OCI-LY7 (cell line): ENCODE measurements around the gene PPA1. TPM values are rescaled to one million over a fixed set of nuclear protein-coding genes. Genes with fewer than 3 reads are reported as not detected.
"Not testable (repeated sequence)": the region's sequence is repeated elsewhere in the genome, so short reads cannot be mapped to it uniquely, and the experiment has no call there.

Experiments
- BruUV-seq: library from RNA; stranded (reverse); fragments of 400-500 nt; replicated peaks from 2 replicates; lab custom pipeline; 2021; lab: Mats Ljungman, UMichigan
- CTCF ChIA-PET: fragments of 300-600 bp; sonication (Branson Sonifier 250); formaldehyde crosslinking; loops from one replicate; lab custom pipeline; 2022; ENCODE audit warnings: antibody characterized with exemption; ENCODE audit not compliant: unreplicated experiment; lab: Charles Lee
- POLR2A ChIA-PET: fragments of 300-600 bp; sonication (Branson Sonifier 250); formaldehyde crosslinking; loops from one replicate; lab custom pipeline; 2022; ENCODE audit warnings: antibody characterized with exemption; lab: Charles Lee
- DNase-seq: peaks from one replicate; pipeline ENCODE4 v3.0.0-alpha.2; 2015; ENCODE audit warnings: low spot score
- H2AFZ ChIP-seq: fragments of 200-600 bp; sonication (generic), shearing (Covaris generic); 2 replicates; pipeline ENCODE4 v1.6.1; 2014; ENCODE audit warnings: mild to moderate bottlenecking, antibody characterized with exemption, low read length, moderate library complexity
- H3K27ac ChIP-seq: fragments of 200-600 bp; sonication (generic); 2 replicates; pipeline ENCODE4 v1.5.1; 2014; ENCODE audit warnings: mixed run types, low read depth, mild to moderate bottlenecking, moderate library complexity, low read length, inconsistent platforms; ENCODE audit not compliant: poor library complexity, severe bottlenecking
- H3K36me3 ChIP-seq: fragments of 200-600 bp; sonication (generic); 2 replicates; pipeline ENCODE4 v1.6.1; 2014; ENCODE audit warnings: mild to moderate bottlenecking, antibody characterized with exemption, low read length, moderate library complexity, mixed read lengths; ENCODE audit not compliant: insufficient read depth
- H3K4me1 ChIP-seq: fragments of 200-600 bp; sonication (generic); 2 replicates; pipeline ENCODE4 v1.5.1; 2014; ENCODE audit warnings: mild to moderate bottlenecking, low read length; ENCODE audit not compliant: insufficient read depth, poor library complexity, severe bottlenecking
- H3K4me2 ChIP-seq: fragments of 200-600 bp; sonication (generic); 2 replicates; pipeline ENCODE4 v1.6.1; 2014; ENCODE audit warnings: mild to moderate bottlenecking, low read length
- H3K4me3 ChIP-seq: fragments of 200-600 bp; sonication (generic); 2 replicates; pipeline ENCODE4 v1.5.1; 2014; ENCODE audit warnings: mild to moderate bottlenecking, low read depth, low read length; ENCODE audit not compliant: poor library complexity, severe bottlenecking
- H3K79me2 ChIP-seq: fragments of 200-600 bp; sonication (generic); 2 replicates; pipeline ENCODE4 v1.6.1; 2016; ENCODE audit warnings: low read depth, mild to moderate bottlenecking, low read length, moderate library complexity, mixed read lengths; ENCODE audit not compliant: insufficient read depth
- H3K9me2 ChIP-seq: fragments of 200-600 bp; sonication (generic); 2 replicates; pipeline ENCODE4 v1.6.1; 2016; ENCODE audit warnings: mild to moderate bottlenecking, low read length, mixed read lengths; ENCODE audit not compliant: insufficient read depth
- H3K9me3 ChIP-seq: fragments of 200-600 bp; sonication (generic); 2 replicates; pipeline ENCODE4 v1.6.1; 2014; ENCODE audit warnings: mild to moderate bottlenecking, mixed run types, low read length, mixed read lengths
- H4K20me1 ChIP-seq: fragments of 200-600 bp; sonication (generic); 2 replicates; pipeline ENCODE4 v1.6.1; 2014; ENCODE audit warnings: mild to moderate bottlenecking, antibody characterized with exemption, low read length, moderate library complexity, mixed read lengths; ENCODE audit not compliant: insufficient read depth
- CTCF ChIP-seq: fragments of 200-600 bp; sonication (generic); conservative IDR thresholded peaks from 2 replicates; pipeline ENCODE4 v1.5.1; 2014; ENCODE audit warnings: mild to moderate bottlenecking, antibody characterized with exemption, low read length, moderate library complexity, mixed read lengths
- EZH2phosphoT487 ChIP-seq: fragments of 200-600 bp; sonication (generic); IDR thresholded peaks from 2 replicates; pipeline ENCODE4 v1.6.1; 2018; ENCODE audit warnings: low read depth, borderline replicate concordance, mild to moderate bottlenecking, mixed run types, antibody characterized with exemption, low read length, moderate library complexity, mixed read lengths
- intact Hi-C: fragments of 100-400 bp; cut with micrococcal nuclease; formaldehyde crosslinking; loops from one replicate; pipeline ENCODE4 v1.10.0; 2022; ENCODE audit not compliant: unreplicated experiment
- total RNA-seq, 2 experiments: library from RNA; depleted of rRNA in 1 of 2; stranded (reverse); fragments of >200 nt in 1 of 2; shearing (Covaris generic) in 1 of 2; gene quantifications; 2 replicates each; pipeline ENCODE4 v1.2.3, GENCODE V29; 2014 to 2022

Gene PPA1
- total RNA-seq, 2 experiments from 2014 or later: 215 to 223 TPM

GRCh38 chr10:70223728-70224127 lies 9.5 kb downstream of the PPA1 start:
- H3K4me2 ChIP-seq: no peak overlapping the region
- DNase-seq: no peak
- H3K27ac ChIP-seq: no peak overlapping the region
- H4K20me1 ChIP-seq: peaks cover 27% of the 10 kb centered on the region
- H3K4me1 ChIP-seq: peaks cover 35% of the 10 kb centered on the region
- ChIA-PET CTCF (interaction anchor here (1.0 kb wide), 1 partner anchor 140 kb away, joined by 4 read pairs; no protein-coding TSS in a partner anchor), POLR2A (interaction anchor here (0.6 to 1.2 kb wide), 3 partner anchors 10 to 169 kb away, joined by 3 to 4 read pairs (median 4); no protein-coding TSS in a partner anchor)
- TF ChIP-seq CTCF (no peak), EZH2phosphoT487 (no peak)
- peaks cover 5% of the 10 kb centered on the region; the same call in 1 of the 2 replicates for H3K9me3 ChIP-seq
- peaks cover 91% of the 10 kb centered on the region for H3K36me3 ChIP-seq
- H3K79me2 ChIP-seq: peaks cover 78% of the 10 kb centered on the region
- H3K4me3 ChIP-seq: no peak overlapping the region
- BruUV-seq: no TSS peak
- H3K9me2 ChIP-seq: no peaks in the 10 kb centered on the region
- intact Hi-C loops: loop anchor here (2.0 kb wide), 1 partner anchor 41 kb away; no protein-coding TSS in a partner anchor
- H2AFZ ChIP-seq: no peak overlapping the region

- not testable (repeated sequence) for H3K27ac ChIP-seq, H3K4me3 ChIP-seq, H3K4me2 ChIP-seq, DNase-seq, BruUV-seq, H2AFZ ChIP-seq, H3K9me3 ChIP-seq, H3K9me2 ChIP-seq
- ChIA-PET CTCF (interaction anchor here (1.0 kb wide), 1 partner anchor 141 kb away, joined by 4 read pairs; no protein-coding TSS in a partner anchor), POLR2A (interaction anchor here (0.6 to 2.4 kb wide), 7 partner anchors 9 to 189 kb away, joined by 3 to 12 read pairs (median 4); no protein-coding TSS in a partner anchor)
- intact Hi-C loops: loop anchor here (2.0 kb wide), 1 partner anchor 42 kb away; no protein-coding TSS in a partner anchor
- Histone ChIP-seq H3K36me3 (peaks cover 91% of the 10 kb centered on the region), H3K79me2 (peaks cover 78% of the 10 kb centered on the region), H4K20me1 (peaks cover 21% of the 10 kb centered on the region), H3K4me1 (peaks cover 27% of the 10 kb centered on the region)
Observed at GRCh38 chr10:70222811-70223447, 10.3 kb downstream of the PPA1 start.

- Histone ChIP-seq H3K9me2 (no peaks in the 10 kb centered on the region), H3K27ac (no peak overlapping the region), H3K4me2 (no peak overlapping the region), H3K9me3 (peaks cover 5% of the 10 kb centered on the region; the same call in 1 of the 2 replicates), H3K36me3 (peaks cover 91% of the 10 kb centered on the region), H3K4me3 (no peak overlapping the region), H2AFZ (no peak overlapping the region), H3K4me1 (peaks cover 27% of the 10 kb centered on the region), H4K20me1 (peaks cover 21% of the 10 kb centered on the region), H3K79me2 (peaks cover 75% of the 10 kb centered on the region)
- intact Hi-C loops: loop anchor here (2.0 kb wide), 1 partner anchor 42 kb away; no protein-coding TSS in a partner anchor
- BruUV-seq: no TSS peak
- DNase-seq: no peak
- ChIA-PET POLR2A (interaction anchor here (0.6 to 2.4 kb wide), 5 partner anchors 10 to 190 kb away, joined by 3 to 12 read pairs (median 4); no protein-coding TSS in a partner anchor), CTCF (interaction anchor here (0.9 to 1.3 kb wide), 3 partner anchors 11 to 133 kb away, joined by 3 to 5 read pairs (median 4); partner anchors contain the start of gene PPA1)
- TF ChIP-seq EZH2phosphoT487 (no peak), CTCF (no peak)
Observed at GRCh38 chr10:70222340-70222794, 10.9 kb downstream of the PPA1 start.
